ENCODE data around the gene RBMY1J.
"Not testable (repeated sequence)": the region's sequence is repeated elsewhere in the genome, so short reads cannot be mapped to it uniquely, and the experiment has no call there.

RBMY1J gene

GRCh38 chrY:22403110-22403509 lies at the start of gene RBMY1J:
TSS of gene RBMY1J (plus strand) at chrY:22403410. CDS start at chrY:22405448, 2,038 bp downstream.
- in situ Hi-C loops (cut with MboI; ENCODE audit: low sequenced_read_pairs): not testable (repeated sequence)

DNA sequence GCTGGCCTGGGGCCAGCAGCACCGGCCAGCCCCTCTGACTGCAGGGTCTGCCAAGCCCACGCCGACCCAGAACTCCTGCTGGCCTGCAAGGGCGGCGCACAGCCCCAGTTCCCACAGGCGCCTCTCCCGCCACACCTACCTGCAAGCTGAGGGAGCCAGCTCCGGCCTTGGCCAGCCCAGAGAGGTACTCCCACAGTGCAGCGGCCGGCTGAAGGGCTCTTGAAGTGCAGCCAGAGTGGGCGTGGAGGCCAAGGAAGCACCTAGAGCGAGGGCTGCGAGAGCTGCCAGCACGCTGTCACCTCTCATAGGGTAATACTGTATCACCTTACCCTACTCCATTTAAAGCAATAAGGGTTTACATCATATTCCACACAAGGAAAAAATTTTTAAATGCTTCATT lies 35.8 kb upstream of the RBMY1J start:
- in situ Hi-C loops (cut with MboI; ENCODE audit: low sequenced_read_pairs): no loop called here

DNA sequence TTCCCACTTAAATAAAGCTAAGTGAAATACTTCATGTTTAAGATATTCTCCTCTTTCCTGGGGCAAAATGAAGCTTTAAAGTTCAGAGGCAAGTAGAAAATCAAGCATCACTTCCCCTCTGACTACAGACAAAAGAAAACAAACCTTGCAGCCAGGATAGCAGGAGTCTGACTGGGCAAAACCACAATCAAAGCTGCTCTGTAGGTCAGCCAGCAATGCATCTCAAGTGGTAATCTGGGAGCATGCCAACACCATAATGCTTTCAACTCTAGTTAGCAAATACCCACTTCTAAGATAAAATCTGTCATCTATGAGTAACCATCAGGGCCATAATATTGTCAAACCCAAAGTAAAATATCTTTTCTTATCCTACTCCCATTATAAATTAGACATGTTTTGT lies 32.6 kb upstream of the RBMY1J start:
- in situ Hi-C loops (cut with MboI; ENCODE audit: low sequenced_read_pairs): no loop called here

- in situ Hi-C loops (cut with MboI; ENCODE audit: low sequenced_read_pairs): no loop called here
Measured at GRCh38 chrY:22373494-22373893, 29.7 kb upstream of the RBMY1J start.

DNA sequence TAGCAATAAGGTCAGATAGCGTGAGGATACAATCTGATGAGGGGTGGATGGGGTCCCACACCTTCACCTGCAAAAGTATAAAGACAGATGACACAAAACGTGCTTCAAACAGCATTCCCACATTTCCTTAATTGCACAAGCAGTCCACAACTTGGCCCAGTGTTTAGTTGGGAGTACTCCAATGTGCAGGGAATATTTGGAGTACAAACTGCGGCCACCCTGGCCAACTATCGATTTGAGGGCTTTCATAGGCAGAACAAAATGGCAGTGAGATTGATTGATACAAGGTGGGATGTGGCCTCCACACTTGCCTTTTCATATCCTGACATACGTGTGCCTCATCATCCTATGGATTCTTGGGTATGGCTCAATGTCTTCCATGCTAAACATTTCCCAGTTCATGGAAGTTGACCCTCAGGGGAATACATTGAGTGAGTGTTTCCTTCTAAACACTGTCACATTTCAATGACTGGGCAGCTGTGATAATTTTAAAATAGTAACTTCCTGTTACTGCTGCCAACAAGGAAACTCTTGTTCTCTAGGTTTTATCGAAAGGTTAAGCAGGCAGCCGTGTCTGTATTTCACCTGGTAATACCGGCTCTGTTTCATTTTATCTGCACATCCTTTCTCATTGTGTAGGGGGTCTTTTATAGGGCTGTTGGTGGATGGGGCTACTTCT lies 41.6 kb downstream of the RBMY1J start:
- in situ Hi-C loops (cut with MboI; ENCODE audit: low sequenced_read_pairs): not testable (repeated sequence)

DNA sequence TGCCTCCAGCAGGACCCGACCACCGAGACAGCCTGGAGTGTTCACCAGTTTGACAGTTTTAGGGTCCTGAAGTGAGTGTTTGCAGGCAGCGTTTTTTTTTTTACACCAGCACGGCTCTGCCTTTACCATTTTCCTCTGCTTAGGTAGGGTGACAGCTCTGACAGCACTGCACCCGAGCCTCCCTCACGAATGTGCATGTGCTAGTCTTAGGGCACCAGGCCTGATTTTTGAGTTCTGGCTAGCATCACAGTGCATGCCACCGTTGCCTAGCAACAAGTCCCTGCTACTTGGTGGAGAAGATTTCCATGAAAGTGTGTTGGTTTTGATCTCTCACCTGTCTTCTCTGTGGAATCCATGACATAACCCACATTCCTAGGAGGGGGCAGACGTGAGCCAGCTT lies 52.3 kb downstream of the RBMY1J start:
- in situ Hi-C loops (cut with MboI; ENCODE audit: low sequenced_read_pairs): not testable (repeated sequence)

DNA sequence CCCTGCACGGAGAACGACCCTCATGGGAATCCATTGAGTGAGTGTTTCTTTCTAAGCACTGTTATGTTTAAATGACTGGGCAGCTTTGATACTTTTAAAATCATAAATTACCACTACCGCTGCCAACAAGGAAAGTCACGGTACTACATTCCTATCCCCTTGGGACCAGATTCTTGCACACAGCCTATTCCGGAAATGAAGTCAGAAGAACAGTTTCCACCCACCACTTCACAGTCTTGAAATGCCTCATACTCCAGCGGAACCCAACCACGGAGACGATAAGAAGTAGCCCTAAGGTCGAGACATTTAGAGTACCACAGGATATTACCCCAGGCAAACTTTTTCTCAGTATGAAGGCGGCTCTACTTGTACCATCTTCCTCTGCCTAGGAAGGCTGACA lies 58.8 kb downstream of the RBMY1J start:
- in situ Hi-C loops (cut with MboI; ENCODE audit: low sequenced_read_pairs): not testable (repeated sequence)

Measured in hTERT RPE-1 (cell line).